ENCODE results near the gene VSIG10. TPM values are rescaled to one million over a fixed set of nuclear protein-coding genes. Genes with fewer than 3 reads are reported as not detected.

VSIG10 gene
- total RNA-seq, 1 donor = 1.8 TPM

DNA sequence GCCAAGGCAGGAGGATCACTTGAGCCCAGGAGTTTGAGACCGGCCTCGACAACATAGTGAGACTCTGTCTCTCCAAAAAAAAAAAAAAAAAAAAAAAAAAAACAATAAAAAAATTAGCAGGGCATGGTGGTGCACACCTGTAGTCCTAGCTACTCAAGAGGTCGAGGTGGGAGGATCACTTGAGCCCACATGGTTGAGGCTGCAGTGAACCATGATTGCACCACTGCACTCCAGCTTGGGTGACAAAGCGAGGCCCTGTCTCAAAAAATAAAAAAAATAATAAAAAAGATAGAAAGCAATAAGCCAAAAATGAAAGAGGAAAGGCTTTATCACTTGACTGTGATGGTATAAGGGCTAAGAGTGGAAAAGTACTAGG lies 21.9 kb upstream of the VSIG10 start:
- H3K9me3 ChIP-seq (ENCODE audit: low read depth, low read length) = no peaks in the 10 kb centered on the region
- H3K27me3 ChIP-seq (ENCODE audit: insufficient read depth, low read length) = no peaks in the 10 kb centered on the region
- H3K4me1 ChIP-seq (ENCODE audit: insufficient read depth, low read length) = no peaks in the 10 kb centered on the region
- H3K4me3 ChIP-seq (ENCODE audit: low read length) = no peak overlapping the region

DNA sequence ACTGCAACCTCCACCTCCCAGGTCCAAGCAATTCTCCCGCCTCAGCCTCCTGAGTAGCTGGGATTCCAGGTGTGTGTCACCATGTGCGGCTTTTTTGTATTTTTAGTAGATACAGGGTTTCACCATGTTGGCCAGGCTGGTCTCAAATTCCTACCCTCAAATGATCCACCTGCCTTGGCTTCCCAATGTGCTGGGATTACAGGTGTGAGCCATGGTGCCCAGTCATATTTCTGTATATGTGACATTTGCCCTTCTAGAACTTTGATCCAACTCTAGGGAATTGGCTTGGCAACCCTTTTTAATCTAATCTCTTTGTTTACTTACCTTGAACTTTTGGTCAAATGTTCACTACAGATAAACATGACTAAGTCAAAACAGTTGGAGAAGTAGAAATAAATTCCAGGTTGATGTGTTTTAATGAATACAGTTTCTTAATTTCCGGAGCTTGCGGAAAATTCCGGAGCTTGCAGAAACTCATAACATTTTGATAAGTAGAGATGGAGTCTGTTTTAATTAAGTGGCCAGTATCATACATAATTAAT lies 20.6 kb upstream of the VSIG10 start:
- no peaks in the 10 kb centered on the region for H3K27me3 ChIP-seq (ENCODE audit: insufficient read depth, low read length)
- H3K4me3 ChIP-seq (ENCODE audit: low read length) = no peak overlapping the region
- H3K4me1 ChIP-seq (ENCODE audit: insufficient read depth, low read length) = no peaks in the 10 kb centered on the region
- H3K9me3 ChIP-seq (ENCODE audit: low read depth, low read length) = no peaks in the 10 kb centered on the region

DNA sequence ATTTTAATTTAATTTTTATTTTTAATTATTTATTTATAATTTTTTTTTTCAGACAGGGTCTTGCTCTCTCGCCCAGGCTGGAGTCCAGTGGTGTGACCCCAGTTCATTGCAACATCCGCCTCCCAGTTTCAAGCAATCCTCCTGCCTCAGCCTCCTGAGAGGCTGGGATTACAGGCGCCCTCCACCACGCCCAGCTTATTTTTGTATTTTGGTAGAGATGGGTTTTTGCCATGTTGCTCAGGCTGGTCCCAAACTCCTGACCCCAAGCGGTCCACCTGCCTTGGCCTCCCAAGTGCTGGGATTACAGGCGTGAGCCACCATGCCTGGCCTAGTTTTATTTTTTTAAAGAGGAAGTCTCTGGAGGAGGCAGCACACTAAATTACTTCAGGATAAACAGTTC lies 18.5 kb upstream of the VSIG10 start:
- no peaks in the 10 kb centered on the region for H3K9me3 ChIP-seq (ENCODE audit: low read depth, low read length)
- no peaks in the 10 kb centered on the region for H3K27me3 ChIP-seq (ENCODE audit: insufficient read depth, low read length)
- H3K4me1 ChIP-seq (ENCODE audit: insufficient read depth, low read length) = no peaks in the 10 kb centered on the region
- no peak overlapping the region for H3K4me3 ChIP-seq (ENCODE audit: low read length)

DNA sequence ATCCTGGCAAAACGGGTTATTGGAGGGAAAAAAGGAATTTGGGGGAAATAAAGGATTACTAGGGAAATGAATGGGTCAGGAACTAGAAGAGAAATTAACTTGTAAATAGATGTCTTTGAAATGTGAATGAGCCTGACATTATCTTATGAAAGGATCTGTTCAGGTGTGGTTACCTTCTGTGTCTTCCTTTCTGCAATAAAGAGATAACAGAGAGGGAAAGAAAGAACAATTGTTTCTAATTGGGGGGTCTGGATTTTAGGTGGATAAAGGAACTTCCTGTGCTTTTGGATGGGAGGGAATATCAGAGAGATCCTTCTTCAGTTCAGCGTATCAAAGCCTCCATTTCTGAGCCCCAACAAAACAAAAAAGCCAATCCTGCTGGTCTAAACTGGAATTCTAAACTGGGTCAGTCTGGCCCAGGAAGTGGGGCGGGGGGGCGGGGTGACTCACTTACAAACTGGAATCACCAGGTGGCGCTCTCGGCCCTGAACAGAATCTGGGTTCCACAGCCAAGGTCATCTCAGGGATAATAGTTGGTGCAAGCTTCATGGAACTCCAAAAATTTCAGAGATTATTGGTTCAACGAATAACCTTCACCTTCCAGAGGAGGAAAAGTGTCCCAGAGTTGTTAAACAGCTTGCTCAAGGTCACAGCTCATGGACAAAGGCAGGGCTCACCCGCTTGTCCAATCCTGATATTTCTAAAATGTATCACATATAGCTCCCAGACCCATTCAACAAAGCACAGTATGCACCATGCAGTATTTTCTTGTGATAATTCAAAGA lies 17.0 kb upstream of the VSIG10 start:
- no peaks in the 10 kb centered on the region for H3K4me1 ChIP-seq (ENCODE audit: insufficient read depth, low read length)
- no peaks in the 10 kb centered on the region for H3K9me3 ChIP-seq (ENCODE audit: low read depth, low read length)
- H3K4me3 ChIP-seq (ENCODE audit: low read length) = no peak overlapping the region
- H3K27me3 ChIP-seq (ENCODE audit: insufficient read depth, low read length) = no peaks in the 10 kb centered on the region

DNA sequence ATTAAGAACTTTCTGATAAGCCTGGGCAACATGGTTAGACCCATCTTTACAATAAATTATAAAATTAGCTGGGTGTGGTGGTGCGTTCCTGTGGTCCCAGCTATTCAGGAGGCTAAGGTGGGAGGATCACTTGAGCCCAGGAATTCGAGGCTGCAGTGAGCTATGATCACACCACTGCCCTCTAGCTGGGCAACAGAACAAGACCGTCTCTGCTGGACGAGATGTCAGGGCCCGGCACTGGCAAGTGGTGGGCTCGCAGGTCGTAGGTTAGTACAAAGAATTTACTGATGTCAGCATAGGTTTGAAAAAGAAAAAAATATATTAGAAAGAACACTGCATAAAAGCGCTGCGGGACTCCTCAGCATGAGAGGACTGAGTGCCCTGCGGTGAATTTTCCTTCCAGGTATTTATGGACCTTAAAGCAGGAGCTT lies 15.7 kb upstream of the VSIG10 start:
- no peaks in the 10 kb centered on the region for H3K27me3 ChIP-seq (ENCODE audit: insufficient read depth, low read length)
- no peaks in the 10 kb centered on the region for H3K9me3 ChIP-seq (ENCODE audit: low read depth, low read length)
- H3K4me1 ChIP-seq (ENCODE audit: insufficient read depth, low read length) = no peaks in the 10 kb centered on the region
- H3K4me3 ChIP-seq (ENCODE audit: low read length) = no peak overlapping the region

DNA sequence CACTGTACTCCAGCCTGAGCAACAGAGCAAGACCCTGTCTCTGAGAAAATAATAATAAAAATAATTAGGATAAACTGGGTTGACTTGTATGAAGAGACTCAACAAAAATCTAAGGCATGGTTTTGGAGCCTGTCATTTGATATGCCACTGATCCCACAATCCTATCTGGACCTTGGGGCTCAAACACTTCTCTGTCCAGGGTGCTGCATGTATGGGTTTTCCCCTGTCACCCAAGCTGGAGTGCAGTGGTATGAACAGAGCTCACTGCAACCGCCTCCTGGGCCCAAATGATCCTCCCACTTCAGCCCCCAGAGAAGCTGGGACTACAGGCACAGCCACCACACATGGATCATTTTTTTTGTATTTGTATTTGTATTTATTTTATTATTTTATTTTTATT lies 5.3 kb upstream of the VSIG10 start:
- Histone ChIP-seq H3K4me1 (ENCODE audit: insufficient read depth, low read length) (peaks cover 6% of the 10 kb centered on the region), H3K9me3 (ENCODE audit: low read depth, low read length) (no peaks in the 10 kb centered on the region), H3K27me3 (ENCODE audit: insufficient read depth, low read length) (no peaks in the 10 kb centered on the region), H3K4me3 (ENCODE audit: low read length) (no peak overlapping the region)

DNA sequence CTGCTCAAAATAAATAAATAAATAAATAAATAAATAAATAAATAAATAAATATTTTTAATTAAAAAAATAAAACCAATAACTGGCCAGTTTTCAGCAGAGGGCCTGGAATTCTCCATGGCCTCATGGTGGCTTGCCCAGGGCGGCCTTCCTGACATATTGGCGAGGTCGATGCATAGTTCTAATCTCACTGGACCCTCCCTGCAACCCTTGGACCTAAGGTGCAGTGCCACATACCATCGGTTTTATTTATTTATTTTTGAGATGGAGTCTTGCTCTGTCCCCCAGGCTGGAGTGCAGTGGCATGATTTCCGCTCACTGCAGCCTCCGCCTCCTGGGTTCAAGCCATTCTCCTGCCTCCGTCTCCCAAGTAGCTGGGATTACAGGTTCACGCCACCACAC lies 3.9 kb upstream of the VSIG10 start:
- Histone ChIP-seq H3K4me3 (ENCODE audit: low read length) (no peak overlapping the region), H3K27me3 (ENCODE audit: insufficient read depth, low read length) (no peaks in the 10 kb centered on the region), H3K9me3 (ENCODE audit: low read depth, low read length) (no peaks in the 10 kb centered on the region), H3K4me1 (ENCODE audit: insufficient read depth, low read length) (peaks cover 19% of the 10 kb centered on the region)

DNA sequence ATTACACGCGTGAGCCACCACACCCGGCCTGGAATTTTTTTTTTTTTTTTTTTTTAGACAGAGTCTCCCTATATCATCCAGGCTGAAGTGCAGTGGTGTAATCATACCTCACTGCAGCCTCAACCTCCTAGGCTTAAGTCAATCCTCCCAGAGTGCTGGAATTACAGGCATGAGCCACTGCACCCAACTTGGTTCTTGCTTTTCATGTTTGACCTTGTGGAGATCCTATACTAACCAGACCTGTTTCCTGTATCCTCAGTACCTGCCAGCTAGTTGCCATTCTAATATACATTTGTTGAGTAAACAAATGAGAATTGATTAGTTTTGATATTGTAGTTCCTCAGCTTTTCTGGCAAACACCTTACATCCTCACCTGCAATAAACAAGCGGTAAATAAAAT lies 3.2 kb upstream of the VSIG10 start:
- Histone ChIP-seq H3K27me3 (ENCODE audit: insufficient read depth, low read length) (peaks cover 3% of the 10 kb centered on the region), H3K9me3 (ENCODE audit: low read depth, low read length) (no peaks in the 10 kb centered on the region), H3K4me3 (ENCODE audit: low read length) (no peak overlapping the region)

DNA sequence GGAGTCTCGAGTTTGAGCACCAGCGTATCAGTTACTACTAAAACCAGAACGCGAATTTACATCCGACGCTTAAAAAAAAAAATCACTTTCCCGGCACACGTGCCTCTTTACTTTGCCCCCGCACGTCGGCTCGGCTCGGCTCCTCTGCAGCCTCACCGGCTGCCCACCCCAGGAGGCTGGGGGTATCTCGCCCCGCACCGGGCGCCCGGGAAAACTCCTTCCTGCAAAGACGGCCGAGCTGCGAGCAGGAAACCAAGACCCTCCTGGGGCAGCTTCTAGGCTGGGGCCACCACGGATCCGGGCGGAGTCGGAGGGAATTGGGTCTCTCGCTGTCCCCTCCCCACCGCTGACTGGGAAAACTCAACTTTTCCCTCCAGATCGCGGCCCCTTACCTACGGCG lies 610 bp downstream of the VSIG10 start:
- Histone ChIP-seq H3K4me3 (ENCODE audit: low read length) (peak overlapping the region; percentile 47), H3K27me3 (ENCODE audit: insufficient read depth, low read length) (peaks cover 3% of the 10 kb centered on the region), H3K4me1 (ENCODE audit: insufficient read depth, low read length) (peaks cover 19% of the 10 kb centered on the region), H3K9me3 (ENCODE audit: low read depth, low read length) (no peaks in the 10 kb centered on the region)

More for the DNA sequence above, 3.2 kb upstream of the VSIG10 start:
- H3K4me1 ChIP-seq (ENCODE audit: insufficient read depth, low read length) = peaks cover 19% of the 10 kb centered on the region

DNA sequence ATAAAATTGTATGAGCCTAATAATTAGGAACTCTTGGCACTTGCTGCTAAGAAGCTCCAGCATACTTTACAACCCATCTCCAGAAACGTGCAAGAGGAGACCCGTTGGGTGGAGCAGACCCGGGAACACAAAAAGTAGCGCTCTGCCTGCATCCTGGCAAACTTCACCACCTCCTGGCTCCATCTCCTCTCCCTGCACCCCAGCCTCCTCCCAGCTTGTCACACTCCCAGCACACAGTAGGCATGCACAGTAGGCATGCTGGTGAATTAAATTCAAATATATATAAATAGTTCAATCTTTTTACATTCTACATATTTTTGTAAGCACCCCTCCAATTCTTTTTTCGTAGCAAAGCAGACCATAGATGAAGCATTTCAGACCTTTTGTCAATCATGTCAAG lies 1.2 kb downstream of the VSIG10 start:
- peaks cover 19% of the 10 kb centered on the region for H3K4me1 ChIP-seq (ENCODE audit: insufficient read depth, low read length)
- peaks cover 3% of the 10 kb centered on the region for H3K27me3 ChIP-seq (ENCODE audit: insufficient read depth, low read length)
- no peak overlapping the region for H3K4me3 ChIP-seq (ENCODE audit: low read length)
- H3K9me3 ChIP-seq (ENCODE audit: low read depth, low read length) = no peaks in the 10 kb centered on the region

DNA sequence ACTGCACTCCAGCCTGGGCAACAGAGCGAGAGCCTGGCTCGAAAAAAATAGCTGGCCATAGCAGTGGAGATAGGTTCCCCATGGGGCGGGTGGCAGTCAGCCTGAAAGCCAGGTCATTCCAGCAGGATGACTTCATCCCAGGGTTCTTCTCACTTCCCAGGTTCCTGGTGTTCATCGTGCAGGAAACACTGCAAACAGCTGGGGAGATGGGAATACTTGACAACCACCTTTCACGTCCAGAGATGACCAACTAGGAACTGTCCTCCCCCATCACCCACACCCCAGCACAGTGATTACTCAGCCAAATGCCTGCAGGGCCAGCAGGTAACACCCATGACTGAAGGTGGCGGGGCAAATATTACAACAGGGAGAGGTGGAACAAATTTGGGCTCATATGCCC lies 1.7 kb downstream of the VSIG10 start:
- no peak overlapping the region for H3K4me3 ChIP-seq (ENCODE audit: low read length)
- no peaks in the 10 kb centered on the region for H3K9me3 ChIP-seq (ENCODE audit: low read depth, low read length)
- peaks cover 3% of the 10 kb centered on the region for H3K27me3 ChIP-seq (ENCODE audit: insufficient read depth, low read length)

DNA sequence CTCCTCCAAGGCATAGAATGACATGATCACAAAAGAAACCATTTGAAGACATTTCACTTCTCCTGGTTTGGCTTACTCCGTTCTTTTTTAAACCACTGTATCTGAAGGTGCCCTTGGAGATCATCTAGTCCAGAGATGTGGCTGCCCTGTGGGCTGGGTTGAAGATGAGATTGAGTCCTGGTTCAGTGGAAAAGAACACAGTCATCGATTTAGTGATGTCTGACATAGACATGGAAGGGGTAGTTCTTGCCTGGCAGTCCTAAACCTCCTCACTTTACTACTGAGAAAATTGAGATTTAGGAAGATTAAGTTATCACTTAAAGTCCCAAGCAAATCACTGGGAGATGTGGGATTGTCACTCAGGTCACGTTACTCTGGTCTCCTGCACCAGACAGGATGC lies 2.8 kb downstream of the VSIG10 start:
- H3K27me3 ChIP-seq (ENCODE audit: insufficient read depth, low read length) = peaks cover 3% of the 10 kb centered on the region
- H3K4me1 ChIP-seq (ENCODE audit: insufficient read depth, low read length) = peaks cover 19% of the 10 kb centered on the region
- H3K4me3 ChIP-seq (ENCODE audit: low read length) = no peak overlapping the region
- no peaks in the 10 kb centered on the region for H3K9me3 ChIP-seq (ENCODE audit: low read depth, low read length)

More for the DNA sequence above, 1.7 kb downstream of the VSIG10 start:
- H3K4me1 ChIP-seq (ENCODE audit: insufficient read depth, low read length) = peaks cover 19% of the 10 kb centered on the region

DNA sequence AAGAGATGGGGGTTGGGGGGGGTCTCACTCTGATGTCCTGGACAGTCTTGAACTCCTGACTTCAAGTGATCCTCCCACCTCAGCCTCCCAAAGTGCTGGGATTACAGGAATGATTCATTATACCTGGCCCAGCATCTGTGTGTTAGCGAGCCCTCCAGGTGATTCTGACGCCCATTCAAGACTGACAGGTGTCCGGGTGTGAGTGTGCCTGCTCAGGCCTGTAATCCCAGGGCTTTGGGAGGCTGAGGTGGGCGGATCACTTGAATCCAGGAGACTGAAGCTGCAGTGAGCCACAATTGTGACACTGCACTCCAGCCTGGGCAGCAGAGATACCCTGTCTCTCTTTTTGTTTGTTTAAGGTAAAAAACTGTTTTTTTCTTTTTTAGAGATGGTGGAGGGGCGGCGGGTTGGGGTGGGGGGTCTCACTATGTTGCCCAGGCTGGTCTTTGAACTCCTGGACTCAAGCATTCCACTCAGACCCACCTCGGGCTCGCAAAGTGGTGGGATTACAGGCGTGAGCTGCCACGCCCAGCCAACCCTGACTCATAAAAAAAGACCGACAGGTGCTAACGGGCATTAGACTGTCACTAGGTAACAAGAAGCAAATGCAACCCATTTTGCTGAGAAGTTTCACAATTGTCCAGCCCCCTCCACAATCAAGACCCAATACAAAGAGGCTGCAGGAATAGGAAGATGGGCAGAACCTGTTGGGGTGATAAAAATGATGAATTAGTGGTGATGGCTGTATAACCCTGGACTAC lies 4.7 kb downstream of the VSIG10 start:
- Histone ChIP-seq H3K9me3 (ENCODE audit: low read depth, low read length) (no peaks in the 10 kb centered on the region), H3K4me3 (ENCODE audit: low read length) (no peak overlapping the region), H3K27me3 (ENCODE audit: insufficient read depth, low read length) (peaks cover 3% of the 10 kb centered on the region), H3K4me1 (ENCODE audit: insufficient read depth, low read length) (peaks cover 13% of the 10 kb centered on the region)

DNA sequence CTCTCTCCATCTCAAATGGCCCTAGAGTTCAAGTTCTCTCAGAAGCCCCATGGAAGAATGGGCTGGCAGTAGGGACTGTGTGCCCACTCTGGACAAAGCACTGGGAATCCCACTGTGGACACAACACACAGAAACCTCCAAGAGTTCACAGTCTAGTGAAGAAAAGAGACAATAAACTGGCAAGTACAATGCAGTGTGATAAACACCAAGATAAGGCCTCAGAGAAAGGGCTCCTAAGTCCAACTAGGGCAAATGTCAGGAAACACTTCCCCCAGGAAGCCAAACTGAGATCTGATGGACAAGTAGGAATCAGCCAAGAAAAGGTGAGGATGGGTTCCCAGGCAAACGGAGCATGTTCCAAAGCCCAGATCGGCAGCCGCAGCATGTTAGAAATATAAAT lies 5.4 kb downstream of the VSIG10 start:
- no peak overlapping the region for H3K4me3 ChIP-seq (ENCODE audit: low read length)
- peaks cover 7% of the 10 kb centered on the region for H3K4me1 ChIP-seq (ENCODE audit: insufficient read depth, low read length)
- H3K27me3 ChIP-seq (ENCODE audit: insufficient read depth, low read length) = peaks cover 3% of the 10 kb centered on the region
- no peaks in the 10 kb centered on the region for H3K9me3 ChIP-seq (ENCODE audit: low read depth, low read length)

DNA sequence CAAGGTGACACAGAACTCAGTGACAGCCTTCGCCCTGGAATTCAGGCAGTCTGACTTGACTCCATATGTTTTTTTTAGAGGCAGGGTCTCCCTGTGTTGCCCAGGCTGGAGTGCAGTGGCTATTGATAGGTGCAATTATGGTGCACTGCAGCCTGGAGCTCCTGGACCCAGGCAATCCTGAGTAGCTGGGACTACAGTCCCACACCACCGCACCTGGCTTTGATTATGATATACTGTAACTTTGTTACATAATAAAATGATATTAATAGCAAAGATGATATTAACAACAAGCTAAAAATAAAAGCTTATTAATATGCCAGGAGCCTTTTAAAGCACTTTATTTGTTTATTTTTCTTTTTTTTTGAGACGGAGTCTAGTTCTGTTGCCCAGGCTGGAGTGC lies 9.8 kb downstream of the VSIG10 start:
- Histone ChIP-seq H3K4me3 (ENCODE audit: low read length) (no peak overlapping the region), H3K9me3 (ENCODE audit: low read depth, low read length) (no peaks in the 10 kb centered on the region), H3K4me1 (ENCODE audit: insufficient read depth, low read length) (no peaks in the 10 kb centered on the region), H3K27me3 (ENCODE audit: insufficient read depth, low read length) (no peaks in the 10 kb centered on the region)
